ENCODE data around the gene SECISBP2.

DNA sequence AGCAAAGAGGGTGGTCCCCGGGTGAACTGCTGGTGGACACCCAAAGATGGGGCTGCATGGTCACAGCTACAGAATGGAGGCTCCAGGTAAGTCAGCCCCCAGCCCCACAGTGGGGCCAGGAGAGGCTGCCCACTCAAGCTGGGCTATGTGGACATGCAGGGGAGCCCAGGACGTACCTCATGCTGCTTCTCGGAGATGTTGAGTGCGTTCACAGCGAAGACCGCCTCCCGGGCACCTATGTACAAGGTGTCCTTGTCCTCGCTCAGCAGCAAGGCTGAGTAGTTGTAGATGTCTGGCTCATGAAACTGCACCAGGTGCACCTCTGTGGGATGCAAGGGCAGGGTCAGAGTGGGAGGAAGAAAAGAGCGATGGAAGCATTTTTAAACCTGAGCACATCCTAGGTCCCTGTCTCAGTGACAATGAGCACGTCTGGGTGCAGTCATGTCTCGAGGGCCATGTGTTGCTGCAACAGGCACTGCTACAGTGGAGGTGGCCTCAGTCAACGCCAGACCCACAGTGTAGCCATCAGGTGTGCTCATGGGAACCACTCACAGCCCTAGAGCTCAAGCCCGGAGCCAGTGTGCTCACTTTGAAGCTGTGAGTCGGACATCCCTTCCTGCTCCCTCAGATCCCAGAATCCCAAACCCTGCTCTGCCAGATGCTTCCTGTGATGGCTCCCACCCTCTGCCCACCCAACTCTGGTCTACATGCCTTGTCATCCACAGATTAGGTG is 84.6 kb downstream of the SECISBP2 start:
- TF ChIP-seq, protein P1, sequence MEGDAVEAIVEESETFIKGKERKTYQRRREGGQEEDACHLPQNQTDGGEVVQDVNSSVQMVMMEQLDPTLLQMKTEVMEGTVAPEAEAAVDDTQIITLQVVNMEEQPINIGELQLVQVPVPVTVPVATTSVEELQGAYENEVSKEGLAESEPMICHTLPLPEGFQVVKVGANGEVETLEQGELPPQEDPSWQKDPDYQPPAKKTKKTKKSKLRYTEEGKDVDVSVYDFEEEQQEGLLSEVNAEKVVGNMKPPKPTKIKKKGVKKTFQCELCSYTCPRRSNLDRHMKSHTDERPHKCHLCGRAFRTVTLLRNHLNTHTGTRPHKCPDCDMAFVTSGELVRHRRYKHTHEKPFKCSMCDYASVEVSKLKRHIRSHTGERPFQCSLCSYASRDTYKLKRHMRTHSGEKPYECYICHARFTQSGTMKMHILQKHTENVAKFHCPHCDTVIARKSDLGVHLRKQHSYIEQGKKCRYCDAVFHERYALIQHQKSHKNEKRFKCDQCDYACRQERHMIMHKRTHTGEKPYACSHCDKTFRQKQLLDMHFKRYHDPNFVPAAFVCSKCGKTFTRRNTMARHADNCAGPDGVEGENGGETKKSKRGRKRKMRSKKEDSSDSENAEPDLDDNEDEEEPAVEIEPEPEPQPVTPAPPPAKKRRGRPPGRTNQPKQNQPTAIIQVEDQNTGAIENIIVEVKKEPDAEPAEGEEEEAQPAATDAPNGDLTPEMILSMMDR (IDR thresholded peaks at IDR 0.05; ENCODE audit: poor library complexity) = no peak
- no peak for TF ChIP-seq EZH2phosphoT487 (IDR thresholded peaks at IDR 0.05; ENCODE audit: low read depth, severe bottlenecking, unreplicated experiment)
